HG03378 (cell line): ENCODE measurements around the gene JADE3.

Experiments used
- ATAC-seq: cut with Tn5 transposase; IDR thresholded peaks from one replicate; pipeline ENCODE4 v1.9.1; 2021; ENCODE audit warnings: mild to moderate bottlenecking, moderate library complexity; ENCODE audit not compliant: unreplicated experiment

Gene JADE3

DNA sequence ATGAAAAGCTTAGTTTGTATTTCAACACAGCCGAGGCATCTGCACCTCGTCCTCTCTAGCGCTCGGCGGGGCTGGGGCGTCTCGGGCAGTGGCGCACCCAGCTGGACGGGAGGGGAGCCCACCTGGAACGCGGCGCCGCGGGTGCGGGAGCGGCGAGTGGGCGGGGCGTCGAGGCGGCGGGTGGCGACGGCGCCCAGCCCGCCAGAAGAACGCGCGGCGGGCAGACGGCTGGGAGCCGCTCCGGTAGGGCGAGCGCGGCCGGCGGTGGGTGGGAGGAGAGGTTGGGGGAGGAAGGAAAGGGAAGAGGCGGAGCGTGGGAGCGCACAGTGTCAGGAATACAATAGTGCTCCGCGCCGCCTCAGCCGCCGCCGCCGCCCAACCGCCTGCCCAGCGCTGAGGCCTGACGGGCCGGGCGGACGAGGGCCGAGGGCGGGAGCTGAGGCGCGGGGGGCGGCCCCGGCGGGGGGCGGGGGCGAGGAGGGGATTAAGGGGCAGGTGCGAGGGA lies at the start of gene JADE3:
Gene JADE3 (plus strand): TSS at position 324 of the 505 bp plus-strand sequence. CDS start 72,474 bp downstream, outside the sequence.
- ATAC-seq: no peak

DNA sequence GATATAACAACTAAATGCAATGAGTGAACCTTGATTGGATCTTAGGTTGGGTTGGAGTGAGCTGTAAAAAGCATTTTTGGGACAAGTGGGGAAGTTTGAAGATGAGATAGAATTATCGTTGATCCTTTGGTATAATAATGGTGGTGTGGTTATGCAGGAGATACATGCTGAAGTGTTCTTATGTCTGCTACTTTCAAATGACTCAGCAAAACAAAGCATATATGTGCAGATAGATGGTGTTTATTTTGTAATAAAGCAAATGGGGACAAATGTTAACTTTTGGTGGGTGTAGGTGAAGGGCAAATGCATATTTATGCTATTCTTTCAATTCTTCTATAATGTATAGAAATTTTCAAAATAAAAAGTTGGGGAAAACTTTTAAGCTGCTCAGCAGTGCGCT lies 49.1 kb upstream of the JADE3 start:
- no peak for ATAC-seq

DNA sequence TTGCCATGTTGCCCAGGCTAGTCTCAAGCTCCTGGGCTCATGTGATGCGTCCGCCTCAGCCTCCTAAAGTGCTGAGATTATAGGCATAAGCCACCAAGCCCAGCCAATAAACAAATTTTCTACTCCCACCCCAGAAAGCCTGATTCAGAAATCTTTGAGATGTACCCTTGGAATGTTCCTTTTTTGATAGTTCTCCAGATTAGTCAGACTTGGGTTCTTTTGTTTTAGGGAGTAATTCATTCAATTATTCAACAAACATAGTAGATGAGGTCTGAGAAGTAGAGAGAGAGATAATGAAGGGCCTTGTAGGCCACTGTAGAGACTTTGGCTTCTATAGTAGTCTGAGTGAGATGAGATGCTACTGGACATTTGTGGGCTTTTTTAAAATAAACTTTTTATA lies 47.6 kb upstream of the JADE3 start:
- no peak for ATAC-seq

GRCh38 chrX:46865281-46865680 lies 46.9 kb upstream of the JADE3 start:
- no peak for ATAC-seq

- ATAC-seq: no peak
Measured at GRCh38 chrX:46866726-46867125, 45.5 kb upstream of the JADE3 start.

GRCh38 chrX:46873746-46874145 lies 38.5 kb upstream of the JADE3 start:
- no peak for ATAC-seq

DNA sequence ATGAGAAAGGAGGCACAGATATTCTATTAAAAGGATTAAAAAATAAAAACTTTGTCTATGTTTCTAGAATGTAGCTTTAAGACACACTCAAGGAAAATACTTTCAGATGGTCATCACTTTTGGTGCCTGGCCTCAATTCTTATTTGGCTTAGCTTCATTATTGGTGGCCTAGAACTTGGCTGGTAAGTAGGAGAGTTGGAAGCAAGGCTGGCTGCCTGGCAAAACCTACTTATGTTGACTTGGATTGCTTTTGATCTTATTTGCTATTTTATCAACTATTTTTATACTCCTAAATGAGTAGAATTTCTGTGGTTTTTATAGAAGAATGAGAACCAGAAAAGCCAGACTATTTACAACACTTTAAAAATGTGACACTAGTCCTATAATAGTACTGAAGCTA lies 35.3 kb upstream of the JADE3 start:
- ATAC-seq: no peak

DNA sequence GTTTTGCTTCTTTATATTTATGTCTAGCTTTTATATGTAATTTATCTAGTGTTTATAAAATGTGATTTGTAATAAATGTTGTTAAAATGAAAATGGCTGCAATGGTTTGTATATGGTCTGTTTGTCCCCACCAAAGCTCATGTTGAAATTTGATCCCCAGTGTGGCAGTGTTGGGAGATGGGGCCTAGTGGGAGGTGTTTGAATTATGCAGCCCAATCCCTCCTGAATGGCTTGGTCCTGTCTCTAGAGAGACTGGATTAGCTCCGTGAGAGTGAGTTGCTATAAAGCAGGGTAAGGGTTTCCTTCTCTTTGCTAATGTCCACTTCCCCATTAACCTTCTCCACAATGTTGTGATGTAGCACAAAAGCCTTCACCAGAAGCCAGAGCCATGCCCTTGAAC lies 30.0 kb upstream of the JADE3 start:
- no peak for ATAC-seq

DNA sequence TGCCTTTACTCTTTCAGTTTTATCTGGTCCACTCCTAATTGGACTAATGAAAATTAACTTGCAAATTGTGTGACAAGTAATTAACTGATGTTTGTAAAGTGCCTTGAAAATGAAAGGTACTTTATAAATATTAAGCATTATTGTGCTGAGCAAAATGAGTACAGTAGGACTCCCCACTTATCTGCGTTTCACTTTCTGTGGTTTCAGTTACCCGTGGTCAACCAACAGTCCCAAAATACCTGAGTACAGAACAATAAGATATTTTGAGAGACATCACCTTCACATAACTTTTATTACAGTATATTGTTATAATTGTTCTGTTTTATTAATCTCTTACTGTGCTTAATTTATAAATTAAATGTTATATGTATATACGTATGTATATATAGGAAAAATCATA lies 27.4 kb upstream of the JADE3 start:
- no peak for ATAC-seq

GRCh38 chrX:46898207-46898606 lies 14.0 kb upstream of the JADE3 start:
- no peak for ATAC-seq

GRCh38 chrX:46903458-46904242 lies 8.6 kb upstream of the JADE3 start:
- peak; percentile 79 for ATAC-seq

DNA sequence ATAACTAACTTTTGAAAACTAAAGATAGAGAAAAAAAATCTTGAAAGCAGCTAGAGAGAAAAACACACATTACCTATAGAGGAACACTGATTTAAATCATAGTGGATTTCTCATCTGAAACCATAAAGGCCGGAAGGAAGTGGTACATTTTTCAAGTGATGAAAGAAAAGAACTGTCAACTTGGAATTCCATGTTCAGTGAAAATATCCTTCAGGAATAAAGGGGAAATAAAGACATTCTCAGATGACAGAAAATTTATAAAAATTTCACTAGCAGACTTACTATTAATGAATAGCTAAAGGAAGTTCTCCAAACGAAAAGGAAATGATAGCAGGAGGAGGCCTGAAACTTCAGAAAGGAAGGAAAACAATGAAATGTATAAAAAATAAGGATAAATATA lies 7.6 kb upstream of the JADE3 start:
- ATAC-seq: no peak

DNA sequence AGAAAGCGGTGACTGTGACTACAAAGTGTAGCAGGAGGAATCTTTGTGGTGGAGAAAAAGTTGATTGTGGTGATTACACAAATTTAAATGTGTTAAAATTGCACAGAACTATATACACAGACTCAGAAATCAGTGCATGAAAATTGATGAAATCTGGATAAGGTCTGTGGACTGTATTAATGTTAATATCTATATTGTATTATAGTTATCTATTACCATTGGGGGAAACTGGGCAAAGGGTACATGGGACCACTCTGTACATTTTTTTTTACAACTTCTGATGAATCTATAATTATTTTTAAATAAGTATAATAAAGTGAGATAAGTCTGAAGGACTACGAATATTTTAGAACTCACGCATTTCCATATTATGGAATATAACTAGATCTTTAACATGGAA lies 1.8 kb upstream of the JADE3 start:
- ATAC-seq: no peak

- ATAC-seq: no peak
Measured at GRCh38 chrX:46912603-46913491, 626 bp downstream of the JADE3 start.

DNA sequence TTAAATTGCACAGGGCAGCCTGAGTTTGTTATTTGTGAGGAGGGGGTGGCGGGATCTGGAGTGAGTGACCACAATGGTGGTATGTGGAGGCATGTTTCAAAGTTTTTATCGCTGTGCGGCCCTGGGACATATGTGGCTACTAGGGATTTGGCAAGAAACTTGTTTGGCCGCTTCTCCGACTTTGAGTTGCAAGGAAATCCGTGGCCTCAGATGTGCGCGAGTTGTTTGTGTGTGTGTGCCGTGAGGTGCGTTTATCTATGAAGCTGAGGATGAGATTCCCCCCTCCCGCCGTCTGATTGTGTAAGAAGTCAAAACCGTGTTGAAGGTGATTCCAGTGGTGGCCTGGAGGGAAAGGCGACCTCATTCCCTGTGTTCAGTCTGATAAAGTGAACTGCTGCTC lies 1.4 kb downstream of the JADE3 start:
- ATAC-seq: no peak

- ATAC-seq: no peak
Measured at GRCh38 chrX:46916273-46916672, 4.1 kb downstream of the JADE3 start.

GRCh38 chrX:46917622-46918021 lies 5.4 kb downstream of the JADE3 start:
- ATAC-seq: no peak

GRCh38 chrX:46918434-46918833 lies 6.2 kb downstream of the JADE3 start:
- ATAC-seq: no peak

- no peak for ATAC-seq
Measured at GRCh38 chrX:46920235-46920634, 8.0 kb downstream of the JADE3 start.

DNA sequence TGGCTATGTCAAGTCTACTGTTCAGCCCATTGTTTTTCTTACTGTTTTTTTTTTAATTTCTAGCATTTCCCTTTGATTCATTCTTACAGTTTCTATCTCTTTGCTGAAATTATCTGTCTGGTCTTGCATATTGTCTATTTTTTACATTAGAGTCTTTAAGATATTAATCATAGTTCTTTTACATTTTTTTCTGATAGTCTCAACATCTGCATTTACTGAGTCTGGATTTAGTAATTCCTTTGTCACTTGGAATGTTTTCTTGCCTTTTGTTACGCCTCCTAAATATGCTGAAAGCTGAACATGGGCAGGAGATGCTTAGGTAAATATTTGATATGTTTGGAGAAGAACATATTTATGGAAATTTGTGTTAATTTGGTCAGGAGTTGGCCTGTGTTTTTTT lies 10.4 kb downstream of the JADE3 start:
- ATAC-seq: no peak

DNA sequence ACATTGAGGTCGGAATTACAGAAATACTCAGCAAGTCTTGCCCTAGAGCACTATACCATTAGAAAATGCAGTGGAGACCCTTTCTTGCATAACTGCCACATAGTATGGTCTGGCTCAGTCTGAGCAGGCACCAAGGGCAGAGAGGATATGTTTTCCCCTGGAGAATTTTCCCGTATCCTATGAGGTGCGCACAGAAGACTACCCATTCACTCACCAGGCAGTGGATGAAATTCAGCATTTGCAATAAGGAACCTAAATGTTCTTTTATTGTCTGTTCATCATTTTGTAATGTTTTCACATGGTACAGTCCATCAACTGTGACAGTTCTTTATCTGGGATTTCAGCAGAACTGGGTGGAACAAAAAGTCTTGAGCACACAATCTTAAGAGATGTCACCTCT lies 15.5 kb downstream of the JADE3 start:
- ATAC-seq: no peak
